Measurements from ENCODE around the gene EVA1B.

GRCh38 chr1:36306902-36307456 is 16.5 kb downstream of the EVA1B start:
- no peak for TF ChIP-seq CTCF (IDR thresholded peaks at IDR 0.05)
- TF ChIP-seq POLR2A (IDR thresholded peaks at IDR 0.05) = peak in 1 of 2 donors; percentile 60

Data from adrenal gland (tissue), 5 donors.